Measurements from ENCODE around the gene NUP210L.
A peak's percentile ranks its signal among the peaks of the same experiment; 100 is the strongest.
"Not testable (repeated sequence)": the region's sequence is repeated elsewhere in the genome, so short reads cannot be mapped to it uniquely, and the experiment has no call there.

Gene NUP210L

GRCh38 chr1:153985341-153985912 is 169.4 kb downstream of the NUP210L start:
- H3K27ac ChIP-seq (ENCODE audit: low read depth, low read length): peak overlapping the region; percentile 57
- H3K9ac ChIP-seq (ENCODE audit: low read depth in 1 of 2, low read length in 2 of 2): peak overlapping the region; percentile 78 to 81
- H3K27me3 ChIP-seq (ENCODE audit: control insufficient read depth in 1 of 2, insufficient read depth in 2 of 2, low read length in 2 of 2): no peaks in the 10 kb centered on the region
- no peaks in the 10 kb centered on the region for H3K9me3 ChIP-seq (ENCODE audit: control insufficient read depth in 1 of 2, low read length in 2 of 2)
- H3K36me3 ChIP-seq (ENCODE audit: control insufficient read depth in 1 of 2, insufficient read depth in 2 of 2, low read length in 2 of 2): peaks cover 0 to 5% of the 10 kb centered on the region in 2 donors
- H3K4me3 ChIP-seq (ENCODE audit: low read depth in 1 of 2, low read length in 2 of 2): peak overlapping the region; percentile 71 to 80
- H3K4me1 ChIP-seq (ENCODE audit: control insufficient read depth in 1 of 2, insufficient read depth in 2 of 2, low read length in 2 of 2): peaks cover 14 to 22% of the 10 kb centered on the region in 2 donors

- H3K9me3 ChIP-seq (ENCODE audit: control insufficient read depth in 1 of 2, low read length in 2 of 2): no peaks in the 10 kb centered on the region
- peak overlapping the region in 1 of 2 donors; percentile 80 for H3K4me3 ChIP-seq (ENCODE audit: low read depth in 1 of 2, low read length in 2 of 2)
- H3K4me1 ChIP-seq (ENCODE audit: control insufficient read depth in 1 of 2, insufficient read depth in 2 of 2, low read length in 2 of 2): peaks cover 14 to 22% of the 10 kb centered on the region in 2 donors
- no peaks in the 10 kb centered on the region for H3K27me3 ChIP-seq (ENCODE audit: control insufficient read depth in 1 of 2, insufficient read depth in 2 of 2, low read length in 2 of 2)
- no peak overlapping the region for H3K9ac ChIP-seq (ENCODE audit: low read depth in 1 of 2, low read length in 2 of 2)
- no peak overlapping the region for H3K27ac ChIP-seq (ENCODE audit: low read depth, low read length)
- peaks cover 0 to 5% of the 10 kb centered on the region in 2 donors for H3K36me3 ChIP-seq (ENCODE audit: control insufficient read depth in 1 of 2, insufficient read depth in 2 of 2, low read length in 2 of 2)
Observed at GRCh38 chr1:153984123-153984894, 170.6 kb downstream of the NUP210L start.

GRCh38 chr1:153981735-153982134 is 173.1 kb downstream of the NUP210L start:
- H3K36me3 ChIP-seq (ENCODE audit: control insufficient read depth in 1 of 2, insufficient read depth in 2 of 2, low read length in 2 of 2); H3K9ac ChIP-seq (ENCODE audit: low read depth in 1 of 2, low read length in 2 of 2); H3K27me3 ChIP-seq (ENCODE audit: control insufficient read depth in 1 of 2, insufficient read depth in 2 of 2, low read length in 2 of 2); H3K9me3 ChIP-seq (ENCODE audit: control insufficient read depth in 1 of 2, low read length in 2 of 2); H3K4me3 ChIP-seq (ENCODE audit: low read depth in 1 of 2, low read length in 2 of 2); H3K27ac ChIP-seq (ENCODE audit: low read depth, low read length): not testable (repeated sequence)
- peaks cover 18 to 23% of the 10 kb centered on the region in 2 donors for H3K4me1 ChIP-seq (ENCODE audit: control insufficient read depth in 1 of 2, insufficient read depth in 2 of 2, low read length in 2 of 2)

DNA sequence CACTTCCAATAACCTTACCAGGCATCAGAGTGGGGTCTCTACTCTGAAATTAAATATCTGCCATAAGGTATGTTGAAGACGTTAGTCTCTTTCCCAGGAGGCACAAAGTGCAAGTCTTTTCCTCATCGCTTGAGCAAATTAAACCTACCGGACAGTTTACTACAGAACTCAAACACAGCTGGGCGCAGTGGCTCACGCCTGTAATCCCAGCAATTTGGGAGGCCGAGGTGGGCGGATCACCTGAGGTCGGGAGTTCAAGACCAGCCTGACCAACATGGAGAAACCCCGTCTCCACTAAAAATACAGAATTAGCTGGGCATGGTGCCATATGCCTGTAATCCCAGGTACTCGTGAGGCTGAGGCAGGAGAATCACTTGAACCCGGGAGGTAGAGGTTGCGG is 175.8 kb downstream of the NUP210L start:
- H3K27ac ChIP-seq (ENCODE audit: low read depth, low read length); H3K4me3 ChIP-seq (ENCODE audit: low read depth in 1 of 2, low read length in 2 of 2); H3K9ac ChIP-seq (ENCODE audit: low read depth in 1 of 2, low read length in 2 of 2); H3K9me3 ChIP-seq (ENCODE audit: control insufficient read depth in 1 of 2, low read length in 2 of 2); H3K27me3 ChIP-seq (ENCODE audit: control insufficient read depth in 1 of 2, insufficient read depth in 2 of 2, low read length in 2 of 2): not testable (repeated sequence)
- peaks cover 15% of the 10 kb centered on the region in 2 donors for H3K4me1 ChIP-seq (ENCODE audit: control insufficient read depth in 1 of 2, insufficient read depth in 2 of 2, low read length in 2 of 2)
- peaks cover 6 to 20% of the 10 kb centered on the region in 2 donors for H3K36me3 ChIP-seq (ENCODE audit: control insufficient read depth in 1 of 2, insufficient read depth in 2 of 2, low read length in 2 of 2)

- Histone ChIP-seq H3K36me3 (ENCODE audit: control insufficient read depth in 1 of 2, insufficient read depth in 2 of 2, low read length in 2 of 2) (peaks cover 13 to 27% of the 10 kb centered on the region in 2 donors), H3K27ac (ENCODE audit: low read depth, low read length) (peak overlapping the region; percentile 87), H3K9me3 (ENCODE audit: control insufficient read depth in 1 of 2, low read length in 2 of 2) (no peaks in the 10 kb centered on the region), H3K4me3 (ENCODE audit: low read depth in 1 of 2, low read length in 2 of 2) (peak overlapping the region; percentile 98), H3K27me3 (ENCODE audit: control insufficient read depth in 1 of 2, insufficient read depth in 2 of 2, low read length in 2 of 2) (no peaks in the 10 kb centered on the region), H3K9ac (ENCODE audit: low read depth in 1 of 2, low read length in 2 of 2) (peak overlapping the region; percentile 86 to 92), H3K4me1 (ENCODE audit: control insufficient read depth in 1 of 2, insufficient read depth in 2 of 2, low read length in 2 of 2) (peaks cover 15% of the 10 kb centered on the region in 2 donors)
Observed at GRCh38 chr1:153978274-153978909, 176.5 kb downstream of the NUP210L start.

- Histone ChIP-seq H3K4me3 (ENCODE audit: low read depth in 1 of 2, low read length in 2 of 2) (peak within 1 kb of the TSS; percentile 98), H3K27ac (ENCODE audit: low read depth, low read length) (peak within 1 kb of the TSS; percentile 87)
Observed at GRCh38 chr1:153977250-153978240, 177.3 kb downstream of the NUP210L start, which contains the start of gene JTB. JTB (minus strand) TSS chr1:153977674; CDS start chr1:153977252, 422 bp downstream.

GRCh38 chr1:153976819-153977249 is 178.0 kb downstream of the NUP210L start:
- peak overlapping the region; percentile 87 for H3K27ac ChIP-seq (ENCODE audit: low read depth, low read length)

More at GRCh38 chr1:153977250-153978240, 177.3 kb downstream of the NUP210L start, which contains the start of gene JTB:
- Histone ChIP-seq H3K36me3 (ENCODE audit: control insufficient read depth in 1 of 2, insufficient read depth in 2 of 2, low read length in 2 of 2) (peaks cover 15 to 33% of the 10 kb centered on the region in 2 donors), H3K4me1 (ENCODE audit: control insufficient read depth in 1 of 2, insufficient read depth in 2 of 2, low read length in 2 of 2) (peaks cover 15% of the 10 kb centered on the region in 2 donors), H3K9ac (ENCODE audit: low read depth in 1 of 2, low read length in 2 of 2) (peak within 1 kb of the TSS; percentile 86 to 92), H3K9me3 (ENCODE audit: control insufficient read depth in 1 of 2, low read length in 2 of 2) (no peaks in the 10 kb centered on the region), H3K27me3 (ENCODE audit: control insufficient read depth in 1 of 2, insufficient read depth in 2 of 2, low read length in 2 of 2) (no peaks in the 10 kb centered on the region)

GRCh38 chr1:153973525-153973924 is 181.3 kb downstream of the NUP210L start:
- Histone ChIP-seq H3K36me3 (ENCODE audit: control insufficient read depth in 1 of 2, insufficient read depth in 2 of 2, low read length in 2 of 2) (peaks cover 15 to 34% of the 10 kb centered on the region in 2 donors), H3K27me3 (ENCODE audit: control insufficient read depth in 1 of 2, insufficient read depth in 2 of 2, low read length in 2 of 2) (no peaks in the 10 kb centered on the region), H3K4me1 (ENCODE audit: control insufficient read depth in 1 of 2, insufficient read depth in 2 of 2, low read length in 2 of 2) (peaks cover 19 to 20% of the 10 kb centered on the region in 2 donors), H3K9me3 (ENCODE audit: control insufficient read depth in 1 of 2, low read length in 2 of 2) (no peaks in the 10 kb centered on the region), H3K4me3 (ENCODE audit: low read depth in 1 of 2, low read length in 2 of 2) (no peak overlapping the region), H3K9ac (ENCODE audit: low read depth in 1 of 2, low read length in 2 of 2) (no peak overlapping the region), H3K27ac (ENCODE audit: low read depth, low read length) (no peak overlapping the region)

More at GRCh38 chr1:153976819-153977249, 178.0 kb downstream of the NUP210L start:
- Histone ChIP-seq H3K4me3 (ENCODE audit: low read depth in 1 of 2, low read length in 2 of 2) (peak overlapping the region; percentile 98), H3K9ac (ENCODE audit: low read depth in 1 of 2, low read length in 2 of 2) (peak overlapping the region; percentile 86 to 92), H3K9me3 (ENCODE audit: control insufficient read depth in 1 of 2, low read length in 2 of 2) (no peaks in the 10 kb centered on the region), H3K4me1 (ENCODE audit: control insufficient read depth in 1 of 2, insufficient read depth in 2 of 2, low read length in 2 of 2) (peaks cover 15% of the 10 kb centered on the region in 2 donors), H3K27me3 (ENCODE audit: control insufficient read depth in 1 of 2, insufficient read depth in 2 of 2, low read length in 2 of 2) (no peaks in the 10 kb centered on the region), H3K36me3 (ENCODE audit: control insufficient read depth in 1 of 2, insufficient read depth in 2 of 2, low read length in 2 of 2) (peaks cover 15 to 34% of the 10 kb centered on the region in 2 donors)

GRCh38 chr1:153973071-153973470 is 181.8 kb downstream of the NUP210L start:
- Histone ChIP-seq H3K27me3 (ENCODE audit: control insufficient read depth in 1 of 2, insufficient read depth in 2 of 2, low read length in 2 of 2) (no peaks in the 10 kb centered on the region), H3K9me3 (ENCODE audit: control insufficient read depth in 1 of 2, low read length in 2 of 2) (no peaks in the 10 kb centered on the region), H3K36me3 (ENCODE audit: control insufficient read depth in 1 of 2, insufficient read depth in 2 of 2, low read length in 2 of 2) (peaks cover 15 to 34% of the 10 kb centered on the region in 2 donors), H3K9ac (ENCODE audit: low read depth in 1 of 2, low read length in 2 of 2) (no peak overlapping the region), H3K27ac (ENCODE audit: low read depth, low read length) (no peak overlapping the region), H3K4me3 (ENCODE audit: low read depth in 1 of 2, low read length in 2 of 2) (no peak overlapping the region), H3K4me1 (ENCODE audit: control insufficient read depth in 1 of 2, insufficient read depth in 2 of 2, low read length in 2 of 2) (peaks cover 21 to 22% of the 10 kb centered on the region in 2 donors)

Data from duodenal mucosa (tissue), 2 donors.